A673 (cell line): Measurements from ENCODE around the gene CIITA. TPM values are rescaled to one million over a fixed set of nuclear protein-coding genes. Genes with fewer than 3 reads are reported as not detected.
A peak's percentile ranks its signal among the peaks of the same experiment; 100 is the strongest.

Experiments used
- BruUV-seq: library from RNA; stranded (reverse); fragments of 400-500 nt; replicated peaks from 2 replicates; lab custom pipeline; 2021; lab: Mats Ljungman, UMichigan
- CTCF ChIA-PET: fragments of 300-600 bp; sonication (Branson Sonifier 250); formaldehyde crosslinking; loops from one replicate; lab custom pipeline; 2022; ENCODE audit warnings: antibody characterized with exemption; lab: Charles Lee
- POLR2A ChIA-PET: fragments of 300-600 bp; sonication (Branson Sonifier 250); formaldehyde crosslinking; loops from one replicate; lab custom pipeline; 2022; ENCODE audit warnings: antibody characterized with exemption; ENCODE audit not compliant: low non-redundant PET; lab: Charles Lee
- DNase-seq: peaks from one replicate; pipeline ENCODE4 v3.0.0-alpha.2; 2015; ENCODE audit warnings: low spot score
- H3K27ac ChIP-seq: fragments of 200-600 bp; sonication (generic); 2 replicates; pipeline ENCODE4 v1.5.1; 2016; ENCODE audit warnings: mixed run types, low read depth, mild to moderate bottlenecking, mixed read lengths, antibody characterized with exemption, low read length; ENCODE audit not compliant: poor library complexity, severe bottlenecking
- H3K27me3 ChIP-seq: fragments of 200-600 bp; sonication (generic); replicated peaks from 2 replicates; pipeline ENCODE4 v1.6.1; 2017; ENCODE audit warnings: mixed run types, low read depth, mild to moderate bottlenecking, mixed read lengths, antibody characterized with exemption, low read length; ENCODE audit not compliant: insufficient read depth, poor library complexity
- H3K36me3 ChIP-seq: fragments of 200-600 bp; sonication (generic); 2 replicates; pipeline ENCODE4 v1.6.1; 2016; ENCODE audit warnings: mixed run types, mild to moderate bottlenecking, mixed read lengths, antibody characterized with exemption, low read length; ENCODE audit not compliant: insufficient read depth, poor library complexity, severe bottlenecking
- H3K4me1 ChIP-seq: fragments of 200-600 bp; sonication (generic); 2 replicates; pipeline ENCODE4 v1.6.1; 2017; ENCODE audit warnings: mixed run types, mild to moderate bottlenecking, mixed read lengths, antibody characterized with exemption, low read length; ENCODE audit not compliant: insufficient read depth, poor library complexity, severe bottlenecking
- H3K4me3 ChIP-seq: fragments of 200-600 bp; sonication (generic); 2 replicates; pipeline ENCODE4 v1.5.1; 2016; ENCODE audit warnings: low read depth, mixed run types, mild to moderate bottlenecking, mixed read lengths, low read length; ENCODE audit not compliant: poor library complexity, severe bottlenecking
- H3K9me3 ChIP-seq: fragments of 200-600 bp; sonication (generic); 2 replicates; pipeline ENCODE4 v1.6.1; 2016; ENCODE audit warnings: mixed run types, low read depth, mild to moderate bottlenecking, mixed read lengths, antibody characterized with exemption, low read length; ENCODE audit not compliant: poor library complexity, severe bottlenecking
- CTCF ChIP-seq: fragments of 300-800, 200-600 bp; sonication (generic); conservative IDR thresholded peaks from 2 replicates; pipeline ENCODE4 v1.5.1; 2017; ENCODE audit warnings: low read depth, mild to moderate bottlenecking, antibody characterized with exemption, low read length, moderate library complexity, mixed read lengths
- EZH2 ChIP-seq: fragments of 200-600 bp; sonication (generic); IDR thresholded peaks from 2 replicates; pipeline ENCODE4 v1.6.1; 2017; ENCODE audit warnings: borderline replicate concordance, low read depth, mild to moderate bottlenecking, mixed read lengths, antibody characterized with exemption, low read length; ENCODE audit not compliant: poor library complexity, severe bottlenecking
- intact Hi-C: fragments of 100-400 bp; cut with micrococcal nuclease; formaldehyde crosslinking; loops from one replicate; pipeline ENCODE4 v1.10.0; 2022; ENCODE audit not compliant: unreplicated experiment
- total RNA-seq: library from RNA; stranded (reverse); gene quantifications from 2 replicates; pipeline ENCODE4 v1.2.3, GENCODE V29; 2021

The CIITA gene
- total RNA-seq, 1 experiment from 2014 or later: not detected

- POLR2A ChIA-PET: no interaction called here
- intact Hi-C loops: no loop called here
Observed at GRCh38 chr16:10979717-10980601, 103.0 kb downstream of the CIITA start.

GRCh38 chr16:10980813-10981212 lies 103.8 kb downstream of the CIITA start:
- BruUV-seq: no TSS peak

More at GRCh38 chr16:10979717-10980601, 103.0 kb downstream of the CIITA start:
- no TSS peak for BruUV-seq
- no peak for DNase-seq
- no peaks in the 10 kb centered on the region for H3K36me3 ChIP-seq
- no peak for TF ChIP-seq EZH2
- TF ChIP-seq CTCF: no peak
- H3K27ac ChIP-seq: no peak overlapping the region
- no peak overlapping the region for H3K4me3 ChIP-seq
- no peaks in the 10 kb centered on the region for H3K27me3 ChIP-seq
- H3K4me1 ChIP-seq: no peaks in the 10 kb centered on the region
- no peaks in the 10 kb centered on the region for H3K9me3 ChIP-seq
- CTCF ChIA-PET: no interaction called here

GRCh38 chr16:10981697-10982216 lies 104.8 kb downstream of the CIITA start:
- no peak for TF ChIP-seq EZH2
- peak; percentile 53 for TF ChIP-seq CTCF
- H3K4me1 ChIP-seq: no peaks in the 10 kb centered on the region
- POLR2A ChIA-PET: no interaction called here
- no TSS peak for BruUV-seq
- H3K9me3 ChIP-seq: no peaks in the 10 kb centered on the region
- intact Hi-C loops: no loop called here
- no peak overlapping the region for H3K27ac ChIP-seq
- no peaks in the 10 kb centered on the region for H3K36me3 ChIP-seq
- peak; percentile 50 for DNase-seq
- no peak overlapping the region for H3K4me3 ChIP-seq
- CTCF ChIA-PET: no interaction called here
- H3K27me3 ChIP-seq: no peaks in the 10 kb centered on the region

More at GRCh38 chr16:10980813-10981212, 103.8 kb downstream of the CIITA start:
- H3K4me3 ChIP-seq: no peak overlapping the region
- no peaks in the 10 kb centered on the region for H3K36me3 ChIP-seq
- intact Hi-C loops: no loop called here
- H3K27me3 ChIP-seq: no peaks in the 10 kb centered on the region
- CTCF ChIA-PET: no interaction called here
- H3K9me3 ChIP-seq: no peaks in the 10 kb centered on the region
- no peak for DNase-seq
- POLR2A ChIA-PET: no interaction called here
- TF ChIP-seq CTCF: no peak
- no peak for TF ChIP-seq EZH2
- H3K4me1 ChIP-seq: no peaks in the 10 kb centered on the region
- no peak overlapping the region for H3K27ac ChIP-seq
